Measurements from ENCODE around the gene BCAP29. TPM values are rescaled to one million over a fixed set of nuclear protein-coding genes. Genes with fewer than 3 reads are reported as not detected.
A peak's percentile ranks its signal among the peaks of the same experiment; 100 is the strongest.

BCAP29 gene
- total and polyA plus RNA-seq, 9 of the 15 experiments (the other 6 are each of a cell fraction or from before 2014, with no cell fraction given) = 63.4 to 137 (median 79.7) TPM

- TF ChIP-seq, protein P1, sequence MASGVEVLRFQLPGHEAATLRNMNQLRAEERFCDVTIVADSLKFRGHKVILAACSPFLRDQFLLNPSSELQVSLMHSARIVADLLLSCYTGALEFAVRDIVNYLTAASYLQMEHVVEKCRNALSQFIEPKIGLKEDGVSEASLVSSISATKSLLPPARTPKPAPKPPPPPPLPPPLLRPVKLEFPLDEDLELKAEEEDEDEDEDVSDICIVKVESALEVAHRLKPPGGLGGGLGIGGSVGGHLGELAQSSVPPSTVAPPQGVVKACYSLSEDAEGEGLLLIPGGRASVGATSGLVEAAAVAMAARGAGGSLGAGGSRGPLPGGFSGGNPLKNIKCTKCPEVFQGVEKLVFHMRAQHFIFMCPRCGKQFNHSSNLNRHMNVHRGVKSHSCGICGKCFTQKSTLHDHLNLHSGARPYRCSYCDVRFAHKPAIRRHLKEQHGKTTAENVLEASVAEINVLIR (CRISPR knock-in tag; IDR thresholded peaks at IDR 0.05) = peak; percentile 90
- TF ChIP-seq KAT7 (CRISPR knock-in tag; IDR thresholded peaks at IDR 0.05; ENCODE audit: borderline replicate concordance) (peak; percentile 57; the same call in 1 of the 2 replicates), ZBTB49 (CRISPR knock-in tag; IDR thresholded peaks at IDR 0.05; ENCODE audit: borderline replicate concordance) (no peak), NFIX (CRISPR knock-in tag; IDR thresholded peaks at IDR 0.05; ENCODE audit: low read depth) (no peak), POLR2B (IDR thresholded peaks at IDR 0.05; ENCODE audit: low read depth, partially characterized antibody) (peak; percentile 93), ZNF778 (CRISPR knock-in tag; IDR thresholded peaks at IDR 0.05) (no peak), IRF9 (tag; IDR thresholded peaks at IDR 0.05) (no peak), TEAD4 (IDR thresholded peaks at IDR 0.05; ENCODE audit: low read length) (0 out of 2 replicates have a peak, but pooled peaks have one; percentile 16), TEAD4 (CRISPR knock-in tag; IDR thresholded peaks at IDR 0.05; ENCODE audit: borderline replicate concordance) (no peak), ZNF830 (CRISPR knock-in tag; IDR thresholded peaks at IDR 0.05) (no peak), AFF1 (IDR thresholded peaks at IDR 0.05; ENCODE audit: low read depth in 1 of 2, partially characterized antibody in 2 of 2) (peak in 1 of 2 experiments; percentile 66), WHSC1 (IDR thresholded peaks at IDR 0.05; ENCODE audit: low read length) (no peak)
- TF ChIP-seq, protein P2, sequence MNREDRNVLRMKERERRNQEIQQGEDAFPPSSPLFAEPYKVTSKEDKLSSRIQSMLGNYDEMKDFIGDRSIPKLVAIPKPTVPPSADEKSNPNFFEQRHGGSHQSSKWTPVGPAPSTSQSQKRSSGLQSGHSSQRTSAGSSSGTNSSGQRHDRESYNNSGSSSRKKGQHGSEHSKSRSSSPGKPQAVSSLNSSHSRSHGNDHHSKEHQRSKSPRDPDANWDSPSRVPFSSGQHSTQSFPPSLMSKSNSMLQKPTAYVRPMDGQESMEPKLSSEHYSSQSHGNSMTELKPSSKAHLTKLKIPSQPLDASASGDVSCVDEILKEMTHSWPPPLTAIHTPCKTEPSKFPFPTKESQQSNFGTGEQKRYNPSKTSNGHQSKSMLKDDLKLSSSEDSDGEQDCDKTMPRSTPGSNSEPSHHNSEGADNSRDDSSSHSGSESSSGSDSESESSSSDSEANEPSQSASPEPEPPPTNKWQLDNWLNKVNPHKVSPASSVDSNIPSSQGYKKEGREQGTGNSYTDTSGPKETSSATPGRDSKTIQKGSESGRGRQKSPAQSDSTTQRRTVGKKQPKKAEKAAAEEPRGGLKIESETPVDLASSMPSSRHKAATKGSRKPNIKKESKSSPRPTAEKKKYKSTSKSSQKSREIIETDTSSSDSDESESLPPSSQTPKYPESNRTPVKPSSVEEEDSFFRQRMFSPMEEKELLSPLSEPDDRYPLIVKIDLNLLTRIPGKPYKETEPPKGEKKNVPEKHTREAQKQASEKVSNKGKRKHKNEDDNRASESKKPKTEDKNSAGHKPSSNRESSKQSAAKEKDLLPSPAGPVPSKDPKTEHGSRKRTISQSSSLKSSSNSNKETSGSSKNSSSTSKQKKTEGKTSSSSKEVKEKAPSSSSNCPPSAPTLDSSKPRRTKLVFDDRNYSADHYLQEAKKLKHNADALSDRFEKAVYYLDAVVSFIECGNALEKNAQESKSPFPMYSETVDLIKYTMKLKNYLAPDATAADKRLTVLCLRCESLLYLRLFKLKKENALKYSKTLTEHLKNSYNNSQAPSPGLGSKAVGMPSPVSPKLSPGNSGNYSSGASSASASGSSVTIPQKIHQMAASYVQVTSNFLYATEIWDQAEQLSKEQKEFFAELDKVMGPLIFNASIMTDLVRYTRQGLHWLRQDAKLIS (CRISPR knock-in tag; IDR thresholded peaks at IDR 0.05) = 0 out of 2 replicates have a peak, but pooled peaks have one; percentile 13
These were observed at the start of gene BCAP29 (continued) for GRCh38 chr7:107579885-107580715.
